ENCODE measurements around the gene ADGRB2.

GRCh38 chr1:31695327-31695726, 68.8 kb downstream of the ADGRB2 start:
- TF ChIP-seq YY1 (IDR thresholded peaks at IDR 0.05; ENCODE audit: insufficient read depth, insufficient read length), result no peak
- TF ChIP-seq SUZ12 (IDR thresholded peaks at IDR 0.05; ENCODE audit: extremely low read depth, insufficient read depth, insufficient read length), result no peak
- no peak for TF ChIP-seq ZNF274 (IDR thresholded peaks at IDR 0.05; ENCODE audit: low read depth, low read length)
